GM06990 (cell line): ENCODE data around the gene ZBTB34.

Experiments
- DNase-seq: peaks from one replicate; pipeline ENCODE4 v3.0.0-alpha.2; 2011; ENCODE audit not compliant: insufficient read length; ENCODE audit errors: extremely low read depth
- H3K27me3 ChIP-seq: replicated peaks from 2 replicates; pipeline ENCODE4 v1.6.0; 2011; ENCODE audit warnings: low read length; ENCODE audit not compliant: control insufficient read depth, insufficient read depth
- H3K36me3 ChIP-seq: 2 replicates; pipeline ENCODE4 v1.5.1; 2011; ENCODE audit warnings: low read length; ENCODE audit not compliant: control insufficient read depth, insufficient read depth
- H3K4me3 ChIP-seq: replicated peaks from 2 replicates; pipeline ENCODE4 v1.5.1; 2011; ENCODE audit warnings: low read depth, mild to moderate bottlenecking, control low read depth, low read length
- CTCF ChIP-seq: IDR thresholded peaks from 2 replicates; pipeline ENCODE4 v1.5.1; 2011; ENCODE audit warnings: low read length, control low read depth, mild to moderate bottlenecking, inconsistent platforms; ENCODE audit not compliant: insufficient read depth, poor library complexity, severe bottlenecking

ZBTB34 gene

GRCh38 chr9:126926364-126926763, 65.9 kb downstream of the ZBTB34 start:
- Histone ChIP-seq H3K4me3 (no peak overlapping the region), H3K27me3 (no peaks in the 10 kb centered on the region), H3K36me3 (no peaks in the 10 kb centered on the region)
- no peak for TF ChIP-seq CTCF
- DNase-seq: no peak

GRCh38 chr9:126927419-126927818, 67.0 kb downstream of the ZBTB34 start:
- Histone ChIP-seq H3K4me3 (no peak overlapping the region), H3K36me3 (no peaks in the 10 kb centered on the region), H3K27me3 (no peaks in the 10 kb centered on the region)
- no peak for DNase-seq
- no peak for TF ChIP-seq CTCF

- no peak for DNase-seq
- no peak for TF ChIP-seq CTCF
- no peaks in the 10 kb centered on the region for H3K27me3 ChIP-seq
- no peak overlapping the region for H3K4me3 ChIP-seq
- no peaks in the 10 kb centered on the region for H3K36me3 ChIP-seq
Measured at GRCh38 chr9:126932871-126933321, 72.5 kb downstream of the ZBTB34 start.

GRCh38 chr9:126933334-126933980, 73.0 kb downstream of the ZBTB34 start:
- no peak for TF ChIP-seq CTCF
- DNase-seq: no peak
- H3K4me3 ChIP-seq: no peak overlapping the region
- H3K36me3 ChIP-seq: no peaks in the 10 kb centered on the region
- no peaks in the 10 kb centered on the region for H3K27me3 ChIP-seq

GRCh38 chr9:126934441-126934840, 74.0 kb downstream of the ZBTB34 start:
- no peak for TF ChIP-seq CTCF
- Histone ChIP-seq H3K4me3 (no peak overlapping the region), H3K27me3 (no peaks in the 10 kb centered on the region), H3K36me3 (no peaks in the 10 kb centered on the region)
- DNase-seq: no peak
